Activated naive CD8-positive, alpha-beta T cell treated with anti-CD3 and anti-CD28 coated beads for 36 hours (primary cell): ENCODE data around the gene SORBS2. TPM values are rescaled to one million over a fixed set of nuclear protein-coding genes. Genes with fewer than 3 reads are reported as not detected.

Experiments
- DNase-seq: peaks from one replicate; pipeline ENCODE4 v3.0.0; 2021
- H3K27ac Mint-ChIP-seq: one replicate; pipeline ENCODE4 v1.8.0; 2022; ENCODE audit warnings: mild to moderate bottlenecking, moderate library complexity, mixed read lengths
- H3K27me3 Mint-ChIP-seq: one replicate; pipeline ENCODE4 v1.8.0; 2022; ENCODE audit warnings: mild to moderate bottlenecking, mixed read lengths
- H3K36me3 Mint-ChIP-seq: one replicate; pipeline ENCODE4 v1.8.0; 2021; ENCODE audit warnings: mild to moderate bottlenecking, mixed read lengths
- H3K4me1 Mint-ChIP-seq: one replicate; pipeline ENCODE4 v1.8.0; 2021; ENCODE audit warnings: mixed read lengths
- H3K4me3 Mint-ChIP-seq: one replicate; pipeline ENCODE4 v1.8.0; 2022; ENCODE audit warnings: mild to moderate bottlenecking, moderate library complexity, mixed read lengths
- H3K9me3 Mint-ChIP-seq: one replicate; pipeline ENCODE4 v1.8.0; 2022; ENCODE audit warnings: mixed read lengths
- total RNA-seq, 2 experiments: library from RNA; stranded (reverse); gene quantifications; one replicate each; pipeline ENCODE4 v1.2.3, GENCODE V29; 2021

The SORBS2 gene
- total RNA-seq, 2 experiments from 2014 or later = not detected

GRCh38 chr4:185554365-185555126, 257.4 kb downstream of the SORBS2 start:
- Mint-ChIP-seq H3K27me3 (peaks cover 44% of the 10 kb centered on the region), H3K4me1 (no peaks in the 10 kb centered on the region), H3K27ac (no peak overlapping the region), H3K9me3 (no peaks in the 10 kb centered on the region), H3K36me3 (no peaks in the 10 kb centered on the region), H3K4me3 (no peak overlapping the region)
- no peak for DNase-seq

DNA sequence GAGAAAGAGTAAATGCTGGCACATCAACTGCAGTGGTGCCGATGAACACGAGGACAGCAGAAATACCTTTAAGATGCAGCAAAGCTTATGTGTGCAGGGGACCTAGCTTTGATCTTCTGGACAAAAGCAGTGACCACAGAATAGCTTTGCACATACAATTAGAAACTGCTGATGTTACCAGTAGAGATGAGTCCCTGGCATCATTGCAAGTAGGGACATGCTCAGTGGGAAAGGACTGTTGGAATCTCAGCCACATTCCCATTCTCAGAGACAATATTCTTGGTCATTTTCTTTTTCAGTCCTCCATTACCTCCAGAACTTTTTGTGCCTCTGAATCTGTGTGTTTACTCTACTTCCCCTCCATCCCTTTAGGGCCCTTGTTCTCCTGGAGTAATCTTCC, 259.7 kb downstream of the SORBS2 start:
- Mint-ChIP-seq H3K36me3 (no peaks in the 10 kb centered on the region), H3K27ac (no peak overlapping the region), H3K9me3 (no peaks in the 10 kb centered on the region), H3K27me3 (peaks cover 21% of the 10 kb centered on the region), H3K4me1 (no peaks in the 10 kb centered on the region), H3K4me3 (no peak overlapping the region)
- DNase-seq = no peak

DNA sequence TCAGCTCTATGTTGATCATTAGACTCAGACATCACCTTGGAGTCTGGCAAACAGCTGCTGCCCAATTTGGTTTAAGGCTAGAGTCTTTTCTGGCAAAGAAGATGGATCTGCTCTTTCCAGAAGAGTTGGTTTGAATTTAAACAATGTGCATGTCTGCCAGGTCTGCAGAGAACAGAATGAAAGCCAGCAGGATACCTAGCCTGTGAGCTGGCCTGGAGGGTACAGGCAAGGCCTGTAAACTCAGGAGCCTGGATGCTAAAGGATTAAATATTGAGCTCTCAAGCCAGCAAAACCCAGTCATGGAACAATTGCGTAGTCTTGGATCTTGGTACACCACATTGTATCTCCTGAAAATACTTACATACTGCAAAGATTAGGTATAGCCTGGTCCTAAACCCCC, 261.1 kb downstream of the SORBS2 start:
- Mint-ChIP-seq H3K27me3 (peaks cover 9% of the 10 kb centered on the region), H3K4me1 (no peaks in the 10 kb centered on the region), H3K27ac (no peak overlapping the region), H3K4me3 (no peak overlapping the region), H3K36me3 (no peaks in the 10 kb centered on the region), H3K9me3 (no peaks in the 10 kb centered on the region)
- no peak for DNase-seq

DNA sequence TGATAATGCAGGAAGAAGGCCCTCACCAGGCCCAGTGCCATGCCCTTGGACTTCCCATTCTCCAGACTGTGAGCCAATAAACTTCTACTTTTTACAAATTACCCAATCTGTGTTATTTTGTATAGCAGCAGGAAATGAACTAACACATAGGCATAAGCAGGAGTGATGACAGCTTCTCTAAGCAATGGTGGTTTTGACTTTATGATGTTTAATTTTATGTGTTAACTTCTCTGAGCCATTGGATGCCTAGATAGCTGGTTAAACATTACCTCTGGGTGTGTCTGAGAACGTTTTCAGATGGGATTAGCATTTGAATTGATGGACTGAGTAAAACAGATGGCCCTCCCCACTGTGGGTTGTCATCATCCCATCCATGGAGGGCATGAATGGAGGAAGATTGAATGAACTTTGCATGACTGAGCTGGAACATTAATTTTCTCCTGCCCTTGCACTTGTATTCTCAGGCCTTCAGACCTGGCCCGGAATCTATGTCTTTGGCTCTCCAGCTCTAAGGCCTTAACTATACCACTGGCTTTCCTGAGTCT, 262.8 kb downstream of the SORBS2 start:
- Mint-ChIP-seq H3K4me3 (no peak overlapping the region), H3K27me3 (peaks cover 4% of the 10 kb centered on the region), H3K27ac (no peak overlapping the region), H3K4me1 (no peaks in the 10 kb centered on the region), H3K9me3 (no peaks in the 10 kb centered on the region), H3K36me3 (no peaks in the 10 kb centered on the region)
- DNase-seq = no peak

DNA sequence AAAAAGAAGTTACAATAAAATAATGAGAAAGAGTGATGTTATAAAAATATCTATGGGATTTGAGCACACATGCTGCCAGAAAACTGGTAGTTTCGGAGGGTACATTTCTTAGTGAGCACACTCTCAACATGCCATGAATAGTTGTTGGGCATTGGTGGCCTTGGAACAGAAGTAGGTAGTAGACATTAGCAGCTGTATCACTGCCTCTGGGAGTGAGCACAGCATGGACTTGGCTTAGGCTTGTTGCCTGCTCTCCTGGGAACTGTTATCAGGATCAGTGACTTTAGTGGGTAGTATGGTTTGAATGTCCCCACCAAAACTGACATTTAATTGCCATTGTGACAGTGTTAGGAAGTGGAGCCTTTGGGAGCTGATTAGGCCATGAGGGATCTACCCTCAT, 263.4 kb downstream of the SORBS2 start:
- no peak for DNase-seq
- no peak overlapping the region for H3K27ac Mint-ChIP-seq
- peaks cover 4% of the 10 kb centered on the region for H3K27me3 Mint-ChIP-seq
- H3K4me1 Mint-ChIP-seq = no peaks in the 10 kb centered on the region
- no peaks in the 10 kb centered on the region for H3K9me3 Mint-ChIP-seq
- H3K36me3 Mint-ChIP-seq = no peaks in the 10 kb centered on the region
- no peak overlapping the region for H3K4me3 Mint-ChIP-seq

DNA sequence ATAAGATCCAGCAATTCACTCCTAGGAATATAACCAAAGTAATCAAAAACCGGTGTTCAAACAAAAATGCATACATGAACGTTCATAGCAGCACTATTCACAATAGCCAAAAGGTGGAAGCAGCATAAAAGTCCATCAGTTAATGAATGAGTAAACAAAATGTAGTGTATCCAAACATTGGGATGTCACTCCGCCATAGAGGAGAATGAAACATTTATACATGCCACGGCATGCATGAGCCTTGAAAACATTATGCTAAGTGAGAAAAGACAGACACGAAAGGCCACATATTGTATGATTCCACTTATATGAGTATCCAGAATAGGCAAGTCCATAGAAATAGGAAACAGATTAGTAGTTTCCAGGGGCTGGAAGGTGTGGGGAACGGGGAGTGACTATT, 265.7 kb downstream of the SORBS2 start:
- Mint-ChIP-seq H3K27me3 (peaks cover 9% of the 10 kb centered on the region), H3K27ac (no peak overlapping the region), H3K4me1 (no peaks in the 10 kb centered on the region), H3K36me3 (no peaks in the 10 kb centered on the region), H3K4me3 (no peak overlapping the region), H3K9me3 (no peaks in the 10 kb centered on the region)
- no peak for DNase-seq

DNA sequence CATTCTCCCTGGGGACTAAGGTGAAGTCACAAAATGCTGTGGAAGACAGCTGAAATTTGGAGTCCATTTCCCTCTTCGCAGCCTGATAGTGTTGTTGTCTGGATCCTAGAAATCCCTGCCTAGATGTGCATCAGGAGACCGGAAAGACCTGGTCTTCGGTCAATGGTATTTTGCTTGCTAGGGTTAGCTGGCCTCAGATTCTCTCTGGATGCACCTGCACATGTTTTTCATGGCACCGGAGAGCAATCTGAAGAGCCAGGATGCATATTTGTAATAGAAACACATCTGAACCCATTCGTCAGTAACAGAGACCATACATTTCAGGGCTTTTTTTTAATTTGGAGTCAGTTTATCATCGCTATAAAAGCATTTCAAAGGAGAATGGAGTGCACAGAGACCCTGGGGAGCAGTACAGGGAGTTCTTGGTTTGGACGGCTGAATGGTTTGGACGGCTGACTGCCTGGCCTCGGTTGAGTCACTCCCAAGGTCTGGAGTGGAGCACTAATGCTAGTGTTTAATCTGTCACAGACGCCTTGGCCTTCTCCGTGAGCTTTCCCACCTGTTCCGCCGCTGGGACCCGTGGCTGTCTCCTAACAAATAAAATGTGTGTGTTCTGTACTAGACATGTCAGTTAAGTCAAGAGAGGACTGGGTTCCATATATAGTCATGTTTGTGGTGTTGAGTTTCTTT, 269.2 kb downstream of the SORBS2 start:
- Mint-ChIP-seq H3K4me3 (no peak overlapping the region), H3K27me3 (peaks cover 12% of the 10 kb centered on the region), H3K27ac (no peak overlapping the region), H3K4me1 (no peaks in the 10 kb centered on the region), H3K36me3 (no peaks in the 10 kb centered on the region), H3K9me3 (no peaks in the 10 kb centered on the region)
- no peak for DNase-seq

- H3K27ac Mint-ChIP-seq = no peak overlapping the region
- no peak for DNase-seq
Measured at GRCh38 chr4:185541251-185541727, 270.7 kb downstream of the SORBS2 start.

GRCh38 chr4:185540487-185541120, 271.4 kb downstream of the SORBS2 start:
- no peak for DNase-seq
- peaks cover 3% of the 10 kb centered on the region for H3K4me1 Mint-ChIP-seq
- H3K9me3 Mint-ChIP-seq = no peaks in the 10 kb centered on the region

More at GRCh38 chr4:185541251-185541727, 270.7 kb downstream of the SORBS2 start:
- peaks cover 18% of the 10 kb centered on the region for H3K27me3 Mint-ChIP-seq
- H3K36me3 Mint-ChIP-seq = no peaks in the 10 kb centered on the region
- H3K4me1 Mint-ChIP-seq = no peaks in the 10 kb centered on the region
- no peaks in the 10 kb centered on the region for H3K9me3 Mint-ChIP-seq
- no peak overlapping the region for H3K4me3 Mint-ChIP-seq

DNA sequence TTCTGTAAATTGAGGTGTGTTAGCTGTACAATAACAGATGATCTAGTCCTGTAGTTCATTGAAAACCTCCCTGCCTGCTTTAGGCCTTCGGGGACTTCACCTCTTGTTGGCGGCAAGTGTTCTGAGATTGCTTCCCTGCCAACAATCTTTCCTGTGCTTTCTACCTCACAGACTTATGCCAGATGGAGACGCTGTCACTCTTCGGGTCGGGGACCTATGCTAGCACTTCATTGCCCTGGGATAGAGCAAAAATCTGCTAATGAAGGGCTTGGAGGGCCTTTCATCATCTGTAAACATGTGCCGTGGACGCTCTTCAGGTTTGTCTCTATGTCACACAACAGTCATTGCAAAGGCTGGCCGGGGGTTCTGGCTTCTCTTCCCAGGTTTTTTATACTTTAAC, 272.0 kb downstream of the SORBS2 start:
- Mint-ChIP-seq H3K27ac (no peak overlapping the region), H3K36me3 (no peaks in the 10 kb centered on the region), H3K4me3 (no peak overlapping the region), H3K27me3 (peaks cover 25% of the 10 kb centered on the region), H3K4me1 (peaks cover 3% of the 10 kb centered on the region), H3K9me3 (no peaks in the 10 kb centered on the region)
- DNase-seq = no peak

More at GRCh38 chr4:185540487-185541120, 271.4 kb downstream of the SORBS2 start:
- Mint-ChIP-seq H3K36me3 (no peaks in the 10 kb centered on the region), H3K27ac (no peak overlapping the region), H3K27me3 (peaks cover 25% of the 10 kb centered on the region), H3K4me3 (no peak overlapping the region)

GRCh38 chr4:185538806-185539205, 273.2 kb downstream of the SORBS2 start:
- H3K36me3 Mint-ChIP-seq = no peaks in the 10 kb centered on the region
- H3K4me1 Mint-ChIP-seq = peaks cover 6% of the 10 kb centered on the region
- no peak overlapping the region for H3K27ac Mint-ChIP-seq
- no peak overlapping the region for H3K4me3 Mint-ChIP-seq
- peaks cover 33% of the 10 kb centered on the region for H3K27me3 Mint-ChIP-seq
- H3K9me3 Mint-ChIP-seq = no peaks in the 10 kb centered on the region
- DNase-seq = no peak

GRCh38 chr4:185536411-185536709, 275.6 kb downstream of the SORBS2 start:
- H3K36me3 Mint-ChIP-seq = no peaks in the 10 kb centered on the region
- no peak overlapping the region for H3K27ac Mint-ChIP-seq
- peaks cover 37% of the 10 kb centered on the region for H3K27me3 Mint-ChIP-seq
- DNase-seq = no peak
- H3K9me3 Mint-ChIP-seq = no peaks in the 10 kb centered on the region
- no peak overlapping the region for H3K4me3 Mint-ChIP-seq
- peaks cover 6% of the 10 kb centered on the region for H3K4me1 Mint-ChIP-seq

GRCh38 chr4:185535612-185536410, 276.2 kb downstream of the SORBS2 start:
- no peak for DNase-seq
- Mint-ChIP-seq H3K4me3 (peak overlapping the region; percentile 46), H3K27me3 (peaks cover 38% of the 10 kb centered on the region)

More at GRCh38 chr4:185535612-185536410, 276.2 kb downstream of the SORBS2 start:
- H3K4me1 Mint-ChIP-seq = peaks cover 6% of the 10 kb centered on the region
- no peaks in the 10 kb centered on the region for H3K36me3 Mint-ChIP-seq
- H3K27ac Mint-ChIP-seq = no peak overlapping the region
- no peaks in the 10 kb centered on the region for H3K9me3 Mint-ChIP-seq
